ENCODE results near the gene XYLT1.

- no peak for TF ChIP-seq RARB (CRISPR knock-in tag; IDR thresholded peaks at IDR 0.05)
- TF ChIP-seq OSR1 (CRISPR knock-in tag; IDR thresholded peaks at IDR 0.05) = no peak
- no peak for TF ChIP-seq CSRNP3 (CRISPR knock-in tag; IDR thresholded peaks at IDR 0.05)
- TF ChIP-seq GLIS3 (CRISPR knock-in tag; IDR thresholded peaks at IDR 0.05) = no peak
- TF ChIP-seq ZFP30 (CRISPR knock-in tag; IDR thresholded peaks at IDR 0.05) = no peak
- no peak for TF ChIP-seq TOX (CRISPR knock-in tag; IDR thresholded peaks at IDR 0.05; ENCODE audit: borderline replicate concordance)
- no peak for TF ChIP-seq ZNF8 (CRISPR knock-in tag; IDR thresholded peaks at IDR 0.05)
- no peak for TF ChIP-seq ZNF70 (CRISPR knock-in tag; IDR thresholded peaks at IDR 0.05)
- TF ChIP-seq BACH2 (CRISPR knock-in tag; IDR thresholded peaks at IDR 0.05; ENCODE audit: borderline replicate concordance) = no peak
- TF ChIP-seq ESRRG (CRISPR knock-in tag; IDR thresholded peaks at IDR 0.05) = no peak
- TF ChIP-seq PATZ1 (CRISPR knock-in tag; IDR thresholded peaks at IDR 0.05; ENCODE audit: borderline replicate concordance) = no peak
- TF ChIP-seq CREB5 (CRISPR knock-in tag; IDR thresholded peaks at IDR 0.05; ENCODE audit: low read depth) = no peak
- no peak for TF ChIP-seq ZC3H10 (CRISPR knock-in tag; IDR thresholded peaks at IDR 0.05)
- TF ChIP-seq ZFP3 (CRISPR knock-in tag; IDR thresholded peaks at IDR 0.05) = no peak
These were observed 101.1 kb downstream of the XYLT1 start for GRCh38 chr16:17369421-17370222.
